Upper lobe of left lung (tissue), 4 donors: Measurements from ENCODE around the gene SLC39A13.

ENCODE experiments used
- POLR2A ChIP-seq, 4 donors: fragments of 450-650 bp; IDR thresholded peaks; one replicate each; pipeline ENCODE4 v1.5.1; 2016 to 2017; ENCODE audit warnings: antibody characterized with exemption in 4 of 4, mild to moderate bottlenecking in 2 of 4
- TF ChIP-seq, protein P1 (sequence below), 6 experiments: fragments of 450-650 bp in 4 of 6; fragments of 200-600 bp in 2 of 6; sonication (generic) in 2 of 6; IDR thresholded peaks; one replicate each; pipeline ENCODE4 v1.5.1; 2016 to 2019; ENCODE audit warnings: antibody characterized with exemption in 6 of 6

DNA sequence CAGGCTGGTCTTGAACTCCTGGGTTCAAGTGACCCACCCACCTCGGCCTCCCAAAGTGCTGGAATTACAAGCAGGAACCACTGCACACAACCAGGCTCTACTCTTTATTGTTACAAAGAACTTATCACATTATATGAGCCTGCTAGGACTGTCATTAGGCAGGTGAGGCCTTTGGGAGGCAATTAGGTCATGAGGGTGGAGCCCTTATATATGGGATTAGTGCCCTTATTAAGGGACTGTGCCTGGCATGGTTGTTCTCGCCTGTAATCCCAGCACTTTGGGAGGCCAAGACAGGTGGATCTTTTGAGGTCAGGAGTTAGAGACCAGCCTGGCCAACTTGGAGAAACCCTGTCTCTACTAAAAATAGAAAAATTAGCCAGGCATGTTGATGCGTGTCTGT, 28.3 kb downstream of the SLC39A13 start:
- TF ChIP-seq, protein P1, sequence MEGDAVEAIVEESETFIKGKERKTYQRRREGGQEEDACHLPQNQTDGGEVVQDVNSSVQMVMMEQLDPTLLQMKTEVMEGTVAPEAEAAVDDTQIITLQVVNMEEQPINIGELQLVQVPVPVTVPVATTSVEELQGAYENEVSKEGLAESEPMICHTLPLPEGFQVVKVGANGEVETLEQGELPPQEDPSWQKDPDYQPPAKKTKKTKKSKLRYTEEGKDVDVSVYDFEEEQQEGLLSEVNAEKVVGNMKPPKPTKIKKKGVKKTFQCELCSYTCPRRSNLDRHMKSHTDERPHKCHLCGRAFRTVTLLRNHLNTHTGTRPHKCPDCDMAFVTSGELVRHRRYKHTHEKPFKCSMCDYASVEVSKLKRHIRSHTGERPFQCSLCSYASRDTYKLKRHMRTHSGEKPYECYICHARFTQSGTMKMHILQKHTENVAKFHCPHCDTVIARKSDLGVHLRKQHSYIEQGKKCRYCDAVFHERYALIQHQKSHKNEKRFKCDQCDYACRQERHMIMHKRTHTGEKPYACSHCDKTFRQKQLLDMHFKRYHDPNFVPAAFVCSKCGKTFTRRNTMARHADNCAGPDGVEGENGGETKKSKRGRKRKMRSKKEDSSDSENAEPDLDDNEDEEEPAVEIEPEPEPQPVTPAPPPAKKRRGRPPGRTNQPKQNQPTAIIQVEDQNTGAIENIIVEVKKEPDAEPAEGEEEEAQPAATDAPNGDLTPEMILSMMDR (IDR thresholded peaks at IDR 0.05) = no peak
- TF ChIP-seq POLR2A (IDR thresholded peaks at IDR 0.05) = no peak
